NCI-H226 (cell line): Measurements from ENCODE around the gene PDE5A.
"Not testable (repeated sequence)": the region's sequence is repeated elsewhere in the genome, so short reads cannot be mapped to it uniquely, and the experiment has no call there.

ENCODE experiments used
- DNase-seq: peaks from one replicate; pipeline ENCODE4 v3.0.0-alpha.2; 2015

The PDE5A gene

DNA sequence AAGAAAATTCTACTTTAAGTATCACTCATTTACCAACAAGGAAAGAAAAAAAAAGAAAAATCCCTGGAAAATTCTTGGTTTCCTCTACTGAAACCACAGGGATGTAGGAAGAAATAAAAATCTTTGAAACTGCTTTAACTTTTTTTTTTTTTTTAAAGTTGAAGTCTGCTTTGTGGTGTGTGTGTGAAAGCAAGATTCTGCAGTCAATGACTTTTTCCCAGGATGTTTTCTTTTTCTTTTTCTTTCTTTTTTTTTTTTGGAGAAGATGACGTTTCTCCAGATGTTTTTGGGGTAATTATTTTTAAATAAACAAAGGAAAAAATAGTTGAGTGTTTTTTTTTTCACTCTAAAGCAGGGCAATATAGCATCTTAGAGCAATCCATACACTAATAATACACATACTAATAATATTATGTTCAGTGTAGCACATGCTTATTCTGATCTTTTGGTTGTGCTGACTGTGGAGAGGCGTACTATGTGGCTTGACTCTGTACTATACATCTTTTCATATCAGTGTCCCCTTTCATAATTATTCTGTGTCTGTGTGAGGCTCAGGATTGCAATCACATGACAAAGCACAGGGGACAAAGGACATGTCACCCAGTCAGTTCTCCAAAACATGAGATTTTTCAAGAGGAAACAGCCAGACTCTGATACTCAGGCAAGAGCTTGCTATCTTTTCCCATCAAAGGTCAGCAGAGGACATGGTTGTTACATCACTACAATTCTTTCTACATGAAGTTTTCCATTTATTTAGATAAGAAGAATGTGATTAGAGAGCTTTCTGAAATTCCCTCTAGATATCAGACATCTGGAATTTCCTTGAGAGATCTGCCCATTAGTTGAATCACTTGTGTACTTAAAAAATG lies 111.0 kb downstream of the PDE5A start:
- peak; percentile 76 for DNase-seq

DNA sequence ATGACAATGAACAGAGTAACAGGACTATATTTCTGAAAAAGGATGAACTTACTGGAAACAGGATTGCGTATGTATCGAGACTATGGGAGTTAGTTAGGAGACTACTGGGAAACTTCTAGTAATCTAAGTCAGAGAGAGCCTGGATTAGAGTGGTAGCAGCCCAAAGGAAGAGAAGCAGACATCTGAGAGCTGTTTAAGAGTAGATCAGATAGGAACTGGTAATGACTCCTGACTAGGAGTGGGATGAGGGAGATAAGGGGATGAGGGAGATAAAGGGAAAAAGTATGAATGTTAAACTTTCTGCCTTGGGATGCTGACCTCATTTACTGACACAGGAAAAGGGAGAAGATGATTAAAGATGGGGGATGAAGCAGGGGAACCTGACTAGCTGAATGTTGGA lies 116.2 kb downstream of the PDE5A start:
- DNase-seq = no peak

DNA sequence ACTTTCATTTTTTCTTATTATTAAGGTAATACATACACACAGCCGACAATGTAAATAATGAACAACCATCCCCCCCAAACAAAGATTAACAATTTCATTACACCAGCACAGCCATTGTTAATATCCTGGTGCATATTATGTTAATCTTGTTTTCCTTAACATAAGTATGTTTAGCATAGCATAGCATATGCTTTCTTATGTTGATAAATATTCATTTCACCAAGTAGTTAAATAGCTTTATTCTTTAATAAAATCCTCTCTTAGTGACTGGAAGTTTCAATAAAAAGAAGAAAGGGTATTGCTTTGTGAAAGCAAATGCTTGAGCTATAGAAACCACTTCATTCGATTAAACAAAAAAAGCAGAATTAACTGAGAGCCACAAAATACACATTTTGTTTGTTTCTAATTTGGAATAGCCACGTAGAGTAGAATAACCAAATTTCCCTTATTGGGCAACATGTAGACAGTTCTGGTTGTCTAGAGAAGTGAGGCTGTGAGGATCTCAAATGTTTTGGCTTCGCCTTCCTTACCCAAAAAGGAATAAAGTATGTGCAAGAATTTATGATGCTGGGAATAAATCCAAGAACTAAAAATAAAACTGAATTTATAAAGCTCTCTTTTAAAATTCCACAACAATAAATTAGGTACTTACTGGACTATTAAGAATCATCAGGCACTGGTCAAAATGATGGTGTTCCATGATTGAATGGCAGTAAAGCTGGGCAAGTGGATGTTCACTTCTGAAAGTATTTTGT lies 118.0 kb downstream of the PDE5A start:
- no peak for DNase-seq

DNA sequence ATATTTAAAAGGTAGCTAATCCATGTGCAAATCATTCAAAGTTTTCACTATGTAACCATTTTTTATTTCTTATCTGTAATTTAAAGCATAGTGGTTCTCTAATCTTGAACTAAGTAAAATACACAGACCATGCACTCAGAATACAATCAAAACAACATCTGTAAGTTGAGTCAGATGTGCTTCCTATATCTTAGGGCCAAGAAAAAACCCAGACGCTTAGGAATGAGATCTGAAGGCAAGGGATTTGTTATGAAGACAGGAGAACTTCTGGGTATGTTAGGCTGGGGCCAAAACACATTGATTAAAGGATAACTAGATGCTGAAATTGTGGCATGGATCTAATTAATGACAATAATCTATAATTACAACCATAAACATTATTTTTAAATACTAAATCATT lies 120.3 kb downstream of the PDE5A start:
- no peak for DNase-seq

DNA sequence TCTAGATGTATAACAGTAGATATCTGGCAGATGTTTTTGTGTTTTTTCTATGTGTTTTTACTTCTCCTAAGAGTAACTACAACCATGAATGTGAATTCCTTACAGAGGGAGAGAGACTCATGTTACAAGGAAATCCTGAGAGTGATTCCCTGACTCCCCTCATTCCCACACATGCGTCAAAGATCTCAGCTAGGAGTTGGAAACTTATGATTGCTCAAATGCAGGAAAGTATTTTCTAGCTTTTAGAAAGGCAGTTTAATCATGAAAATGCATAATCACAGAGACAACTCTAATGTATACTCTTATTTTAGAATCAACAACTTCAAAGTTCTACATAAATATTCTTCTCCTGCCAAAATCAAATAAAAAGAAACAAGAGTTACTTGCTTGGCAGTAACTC lies 121.8 kb downstream of the PDE5A start:
- no peak for DNase-seq

DNA sequence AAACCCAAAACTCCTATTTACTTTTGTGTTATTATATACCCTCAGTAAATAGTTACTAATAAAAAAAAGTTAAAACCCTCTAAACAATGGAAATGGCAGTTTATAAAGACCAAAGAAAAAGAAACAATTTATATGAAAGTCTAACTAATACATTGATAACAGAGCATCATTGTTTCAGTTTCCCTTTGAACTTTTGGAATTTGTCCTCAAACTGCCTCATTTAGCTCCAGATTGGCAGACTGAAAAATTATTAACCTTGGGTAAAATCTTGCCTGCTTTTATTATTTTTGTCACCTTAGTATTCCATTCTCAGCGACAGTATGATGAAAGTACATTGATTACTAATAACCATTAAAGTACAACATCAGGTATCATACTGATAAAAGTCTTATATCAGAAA lies 124.0 kb downstream of the PDE5A start:
- no peak for DNase-seq

DNA sequence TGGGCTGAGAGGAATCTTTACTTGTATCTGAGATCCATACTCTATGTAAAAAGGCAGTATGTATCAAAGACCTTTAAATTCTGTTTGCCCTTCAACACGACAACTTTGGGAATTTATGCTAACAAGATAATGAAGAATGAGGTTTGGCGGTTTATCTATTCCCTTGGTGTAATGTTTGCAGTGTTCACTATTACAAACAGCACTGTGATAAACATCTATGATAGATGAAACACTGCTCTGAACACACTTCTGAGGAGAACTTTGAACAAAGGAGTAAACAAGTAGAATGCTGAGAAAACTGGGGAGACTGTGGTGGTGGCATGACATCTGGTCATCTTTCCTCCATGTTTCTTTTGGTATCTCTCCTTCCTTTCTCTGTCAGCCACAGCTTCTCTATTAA lies 126.9 kb downstream of the PDE5A start:
- DNase-seq = no peak

DNA sequence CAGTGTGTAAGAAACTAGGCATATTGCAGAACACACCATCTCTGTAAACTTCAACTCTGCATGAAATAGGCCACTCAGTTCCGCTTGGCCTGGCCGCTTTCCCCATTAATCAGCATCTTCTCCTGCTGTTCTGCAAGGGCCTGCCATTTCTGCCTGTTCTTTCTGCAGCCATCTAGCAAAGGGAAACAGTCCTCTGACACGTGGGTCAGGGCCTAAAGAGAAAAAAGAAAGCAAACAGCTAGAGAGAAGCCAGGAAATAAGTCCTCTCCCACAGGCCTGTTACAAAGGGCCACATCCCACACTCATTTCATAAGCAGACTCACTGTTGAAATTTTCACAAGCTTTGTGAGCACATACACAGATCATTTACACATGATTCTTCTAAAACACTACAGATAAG lies 130.1 kb downstream of the PDE5A start:
- DNase-seq = no peak

DNA sequence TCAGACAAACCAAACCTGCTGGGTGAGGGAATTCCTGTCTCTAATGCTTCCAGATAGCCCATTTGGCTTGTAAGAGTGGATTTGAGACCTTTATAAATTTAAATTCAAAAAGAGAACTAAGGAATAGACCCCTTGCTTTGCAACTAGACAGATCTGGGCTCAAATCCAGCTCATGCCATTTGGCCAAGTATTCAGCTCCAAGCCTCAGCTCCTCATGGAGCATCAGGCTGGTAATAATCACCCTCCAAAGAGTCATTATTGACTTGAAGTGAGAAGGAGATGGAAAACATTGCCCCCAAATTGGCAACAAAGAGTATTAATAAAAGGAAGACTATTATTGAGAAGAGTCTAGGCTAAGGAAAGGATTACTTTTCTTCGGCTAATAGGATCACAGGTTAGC lies 134.7 kb downstream of the PDE5A start:
- no peak for DNase-seq

DNA sequence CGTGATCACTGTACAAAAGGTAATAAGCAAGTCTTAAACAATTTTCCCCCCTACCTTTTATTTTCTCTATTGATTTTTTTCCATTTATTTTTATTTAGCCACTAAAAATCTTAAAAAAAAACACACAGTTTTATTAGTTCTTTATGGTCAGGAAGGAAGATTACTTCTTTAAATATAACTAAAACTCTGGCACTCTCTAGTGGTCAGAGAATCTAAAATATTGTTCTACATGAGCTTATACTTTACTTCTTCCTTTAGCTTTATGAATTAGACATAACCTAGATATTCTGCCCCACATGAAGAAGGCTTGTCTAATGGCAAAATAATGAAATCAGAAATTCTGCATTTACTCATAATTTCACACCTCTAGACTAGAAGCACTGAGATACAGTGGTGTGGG lies 135.2 kb downstream of the PDE5A start:
- DNase-seq = peak; percentile 7

DNA sequence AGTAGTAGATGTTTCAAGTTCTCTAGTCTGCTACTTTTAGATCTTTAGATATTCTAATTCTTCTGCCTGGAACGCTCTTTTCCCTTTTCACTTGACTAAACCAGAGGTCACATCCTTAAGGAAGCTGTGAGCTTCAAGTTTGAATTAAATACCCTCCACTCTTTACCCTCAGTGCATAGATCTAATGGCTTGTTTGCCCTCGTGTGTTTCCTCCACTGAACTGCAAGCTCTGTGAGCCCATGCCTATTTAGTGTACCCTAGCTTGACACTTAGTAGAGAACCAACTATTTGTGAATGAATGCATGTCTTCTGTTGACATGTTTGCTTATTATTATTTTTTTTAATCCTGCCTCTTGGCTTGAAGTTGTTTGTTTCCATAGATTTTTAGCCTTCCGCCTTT lies 138.3 kb downstream of the PDE5A start:
- DNase-seq = no peak

DNA sequence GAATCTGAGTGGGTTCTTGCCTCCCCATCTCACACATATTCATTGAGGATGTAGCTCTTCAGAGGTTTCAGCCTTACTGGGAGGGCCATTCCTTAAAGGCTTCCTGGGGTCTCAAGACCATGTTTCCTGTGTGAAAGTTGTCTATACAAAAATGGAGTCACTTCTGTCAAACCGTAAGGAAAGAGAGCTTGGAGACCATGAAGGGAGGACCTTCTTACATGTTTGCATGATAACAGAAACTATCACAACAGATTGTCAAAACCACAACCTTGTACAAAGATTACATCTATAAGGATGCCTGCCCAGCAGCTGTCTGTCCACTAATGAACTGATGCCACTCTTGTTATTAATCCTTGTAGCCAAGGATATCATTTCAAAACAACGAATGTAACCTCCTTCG lies 139.3 kb downstream of the PDE5A start:
- no peak for DNase-seq

DNA sequence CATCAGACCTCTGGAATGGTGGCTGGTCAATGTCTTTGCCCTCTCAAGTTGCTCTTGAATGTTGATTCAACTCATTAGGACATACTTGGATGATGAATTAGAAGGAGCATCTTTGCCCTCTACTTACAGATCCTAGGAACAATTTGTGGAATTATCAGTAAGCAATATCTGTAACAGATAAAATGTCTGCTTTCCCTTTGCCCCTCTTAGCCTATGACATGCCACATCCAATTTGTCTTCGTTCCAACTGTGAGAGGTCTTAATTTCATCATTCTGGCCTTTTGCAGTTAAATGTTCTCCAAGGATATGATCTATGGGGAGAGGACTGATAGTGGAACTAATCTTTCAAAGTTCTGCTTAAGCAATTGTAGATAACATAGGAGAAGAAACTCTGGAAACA lies 148.3 kb downstream of the PDE5A start:
- DNase-seq = no peak

DNA sequence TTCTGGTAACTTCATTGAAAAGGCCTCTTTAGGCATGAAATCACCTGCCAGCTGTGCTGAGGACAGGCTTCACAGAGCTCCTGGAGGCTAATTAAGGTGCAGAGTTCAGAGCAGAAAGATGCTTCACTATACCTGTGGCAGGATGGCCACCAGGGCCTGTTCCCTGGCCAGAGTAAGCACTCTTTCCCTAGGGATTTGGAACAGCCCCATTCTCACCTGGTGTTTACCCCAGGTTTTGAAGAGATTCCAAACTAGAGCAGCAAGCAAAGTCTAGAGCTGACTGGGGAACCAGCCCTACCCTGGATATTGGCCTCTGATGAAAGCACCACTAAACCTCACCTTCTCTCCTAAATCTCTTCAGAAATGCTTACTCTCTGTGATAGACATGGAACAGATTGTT lies 148.8 kb downstream of the PDE5A start:
- no peak for DNase-seq

DNA sequence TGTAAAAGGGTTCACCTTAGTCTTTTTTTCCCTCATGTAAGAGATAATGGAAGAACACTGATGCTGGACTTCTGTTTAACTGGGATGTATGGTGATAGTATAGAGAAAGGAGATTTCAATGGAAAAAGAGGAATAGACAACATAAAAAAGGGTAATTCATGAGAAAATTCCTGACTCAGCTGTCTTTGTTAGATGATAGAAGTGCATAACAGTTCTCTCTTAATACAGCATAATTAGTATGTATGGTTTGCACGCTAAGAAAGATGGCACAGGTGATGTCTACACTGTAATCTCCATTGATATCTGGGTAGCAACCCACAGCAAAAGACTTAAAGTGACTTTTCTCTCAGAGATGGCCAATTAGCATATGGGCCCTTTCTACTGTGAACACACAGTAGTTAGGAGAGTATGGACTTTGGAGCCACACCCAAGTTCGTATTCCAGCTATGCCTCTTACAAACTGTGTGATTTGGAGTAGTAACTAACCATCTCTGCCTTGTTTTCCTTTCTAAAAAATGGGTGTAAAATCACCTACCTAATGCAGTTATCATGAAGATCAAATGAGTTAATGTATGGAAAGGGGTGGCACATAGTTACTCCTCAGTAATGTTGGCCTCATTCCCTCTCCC lies 149.3 kb downstream of the PDE5A start:
- no peak for DNase-seq

DNA sequence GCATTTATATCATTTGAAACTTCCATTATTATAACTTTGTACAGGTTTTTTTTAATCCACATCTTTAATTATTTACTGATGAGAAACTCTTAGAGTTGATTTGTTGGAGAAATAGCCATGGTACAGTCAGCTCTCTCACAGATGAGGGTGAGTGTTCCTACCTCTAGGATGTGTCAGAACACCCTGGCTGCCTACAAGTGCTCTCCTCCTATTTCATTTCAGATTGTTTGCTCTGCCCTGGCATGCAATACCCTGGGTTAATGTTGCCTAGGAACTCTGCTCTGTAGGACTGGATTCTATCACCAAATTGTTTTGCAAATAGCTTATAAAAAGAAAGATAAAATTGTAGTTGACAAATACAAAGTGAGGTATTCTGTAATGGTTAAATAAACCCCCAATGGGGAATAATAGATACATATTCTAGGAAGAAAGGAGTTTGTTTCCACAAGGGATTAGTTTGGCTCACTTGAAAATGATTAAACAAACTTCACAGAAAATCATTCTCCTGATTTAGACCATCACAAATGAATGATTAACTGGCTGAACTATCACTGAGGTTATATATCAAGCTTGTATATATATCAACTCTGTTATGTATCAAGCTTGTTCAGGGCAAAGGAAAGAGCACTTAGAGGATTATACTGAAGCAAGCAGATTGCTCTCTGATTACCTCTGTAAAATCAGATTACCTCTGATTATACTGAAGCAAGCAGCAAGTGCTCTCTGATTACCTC lies 150.0 kb downstream of the PDE5A start:
- DNase-seq = no peak

DNA sequence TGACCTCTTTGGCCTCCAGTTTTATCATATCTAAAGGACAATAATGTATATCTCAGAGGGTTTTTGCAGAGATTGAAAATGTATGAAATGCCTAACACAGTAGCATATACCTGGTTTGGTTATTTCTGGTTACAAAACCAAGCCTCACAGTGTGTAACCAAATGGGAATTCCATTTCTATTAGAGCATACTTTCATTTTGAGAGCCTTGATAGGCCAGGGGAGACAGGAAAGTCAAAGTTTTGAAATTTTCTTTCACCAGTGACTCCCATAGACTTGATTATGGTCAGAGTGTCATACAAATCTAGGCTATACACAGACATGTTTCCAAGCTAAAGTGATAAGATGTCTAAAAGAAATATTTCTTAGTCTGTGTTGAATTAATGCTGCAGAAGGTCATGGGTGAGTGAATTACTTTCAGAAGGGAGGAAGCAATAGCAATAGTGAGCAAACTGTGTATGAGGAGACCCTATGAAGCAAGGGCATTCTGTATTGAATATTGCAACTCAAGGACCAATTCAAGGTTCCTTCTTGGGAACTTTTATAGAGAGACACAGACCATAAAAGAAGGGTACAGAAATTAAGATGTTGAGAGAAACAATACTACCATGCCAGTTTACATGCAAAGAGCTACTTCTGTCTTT lies 151.1 kb downstream of the PDE5A start:
- DNase-seq = peak; percentile 22

DNA sequence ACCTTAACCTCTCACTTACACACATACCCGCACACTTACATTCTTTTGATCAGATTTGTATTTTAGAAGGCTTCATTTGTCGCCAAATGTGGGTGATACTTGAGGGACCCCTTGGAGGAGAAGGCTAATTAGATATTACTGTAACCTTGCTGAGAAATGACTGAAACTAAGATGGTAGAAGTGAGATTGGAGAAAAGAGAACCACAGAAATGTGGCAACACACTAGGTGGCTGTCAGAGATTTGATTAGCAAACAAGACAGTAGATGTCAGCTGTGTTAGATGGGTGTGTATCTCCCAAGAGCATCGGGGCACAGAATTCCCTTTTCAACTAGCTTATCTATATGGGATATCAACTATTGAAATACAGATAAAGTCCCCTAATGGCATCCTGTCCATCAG lies 157.3 kb downstream of the PDE5A start:
- no peak for DNase-seq

DNA sequence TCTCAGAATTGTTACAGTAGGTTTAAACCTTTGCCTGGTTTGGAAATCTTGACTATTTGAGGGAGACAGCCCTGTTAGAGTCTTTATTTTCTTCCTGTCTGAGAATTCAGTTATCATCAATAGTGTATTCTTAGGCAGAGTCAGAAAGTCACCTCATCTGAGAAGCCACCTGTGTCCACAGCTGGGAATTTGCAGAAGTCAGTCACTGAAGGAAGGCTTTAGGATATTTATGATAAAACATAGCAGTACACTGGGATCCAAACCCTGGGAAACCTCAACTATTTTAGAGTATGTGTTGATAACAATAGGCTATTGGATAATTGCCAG lies 157.9 kb downstream of the PDE5A start:
- not testable (repeated sequence) for DNase-seq

DNA sequence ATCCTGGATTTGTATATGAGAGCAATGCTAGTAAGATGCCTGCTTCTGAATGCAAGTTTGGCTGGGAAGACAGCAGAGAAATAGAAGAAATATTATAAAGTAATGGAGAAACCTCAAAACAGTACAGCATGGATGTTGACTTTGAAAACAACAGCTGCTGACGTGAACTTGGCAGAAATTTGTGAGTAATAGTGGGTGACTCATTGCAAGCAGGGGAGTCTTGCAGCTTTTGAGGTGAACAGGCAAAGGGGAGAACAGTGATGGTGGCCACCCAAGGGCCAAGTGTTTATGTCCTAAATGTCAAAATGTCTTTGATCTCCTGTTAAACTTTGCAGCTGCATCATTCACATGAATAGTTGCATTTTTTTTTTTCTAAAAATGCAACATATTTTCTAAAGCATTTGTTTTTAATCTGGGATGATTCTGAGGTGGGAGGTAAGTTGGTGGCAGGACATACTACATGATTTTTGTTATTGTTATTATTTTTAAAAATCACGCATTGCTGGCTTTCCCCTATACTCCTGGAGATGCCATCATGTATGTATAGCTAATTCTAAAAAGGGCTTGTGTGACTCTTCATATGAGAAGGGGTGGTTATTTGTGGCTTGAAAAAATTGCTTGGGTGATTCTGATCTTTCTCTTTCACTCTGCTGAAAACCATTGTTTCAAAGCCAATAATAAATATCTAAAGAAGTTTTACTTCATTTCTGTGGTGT lies 158.4 kb downstream of the PDE5A start:
- peak; percentile 14 for DNase-seq

DNA sequence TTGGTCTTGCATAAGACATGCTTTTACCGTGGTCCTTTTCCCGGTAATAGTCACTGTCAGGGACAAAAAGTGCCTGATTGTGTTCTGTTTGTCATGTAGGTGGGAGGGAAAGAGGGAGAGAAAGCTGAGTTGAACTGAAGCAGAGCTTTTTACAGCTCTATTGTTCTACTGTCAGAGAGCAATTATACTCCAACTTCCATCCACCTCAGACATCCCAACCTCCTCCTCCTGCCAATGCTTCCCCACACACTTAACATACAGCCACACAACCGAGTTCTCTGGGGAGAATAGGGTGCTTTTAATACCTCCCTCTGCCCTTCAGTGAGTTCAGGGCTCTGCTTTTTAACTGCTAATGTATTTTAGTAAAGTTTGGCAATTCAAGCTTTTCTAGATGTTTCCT lies 159.6 kb downstream of the PDE5A start:
- not testable (repeated sequence) for DNase-seq

DNA sequence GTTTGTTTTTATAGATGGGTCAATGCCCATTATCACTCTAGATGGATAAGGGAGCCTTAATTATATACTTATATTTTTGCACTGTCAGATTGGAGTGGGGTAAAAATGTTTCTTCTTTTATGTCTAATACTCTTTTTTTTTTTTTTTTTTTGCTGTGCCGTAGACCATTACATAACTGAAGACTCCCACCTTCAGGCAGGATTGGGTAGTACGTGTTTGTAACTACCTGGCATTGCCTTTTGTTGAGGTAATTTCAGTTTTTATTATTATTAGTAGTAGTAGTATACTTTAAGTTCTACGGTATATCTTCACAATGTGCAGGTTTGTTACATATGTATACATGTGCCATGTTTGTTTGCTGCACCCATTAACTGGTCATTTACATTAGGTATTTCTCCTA lies 165.9 kb downstream of the PDE5A start:
- DNase-seq = not testable (repeated sequence)
